GM21360 (cell line): ENCODE data around the gene GPR17.

Experiments used
- ATAC-seq: cut with Tn5 transposase; IDR thresholded peaks from one replicate; pipeline ENCODE4 v1.9.1; 2021; ENCODE audit warnings: mild to moderate bottlenecking, moderate library complexity; ENCODE audit not compliant: unreplicated experiment

The GPR17 gene

GRCh38 chr2:127645395-127646291 is at the start of gene GPR17:
Gene GPR17 (plus strand): TSS chr2:127646153. CDS start chr2:127650736, 4,583 bp downstream.
- ATAC-seq, result no peak

- no peak for ATAC-seq
Observed at GRCh38 chr2:127596311-127597045, 49.5 kb upstream of the GPR17 start.

- ATAC-seq, result no peak
Observed at GRCh38 chr2:127597046-127597983, 48.6 kb upstream of the GPR17 start.

GRCh38 chr2:127597984-127598380 is 48.0 kb upstream of the GPR17 start:
- no peak for ATAC-seq

- no peak for ATAC-seq
Observed at GRCh38 chr2:127598711-127599110, 47.2 kb upstream of the GPR17 start.

- ATAC-seq, result no peak
Observed at GRCh38 chr2:127599211-127599610, 46.7 kb upstream of the GPR17 start.

- no peak for ATAC-seq
Observed at GRCh38 chr2:127604986-127605385, 41.0 kb upstream of the GPR17 start.

- no peak for ATAC-seq
Observed at GRCh38 chr2:127605691-127606263, 40.2 kb upstream of the GPR17 start.

GRCh38 chr2:127606625-127607398 is 39.1 kb upstream of the GPR17 start:
- ATAC-seq, result no peak

GRCh38 chr2:127607399-127607908 is 38.5 kb upstream of the GPR17 start:
- no peak for ATAC-seq

- no peak for ATAC-seq
Observed at GRCh38 chr2:127608061-127609030, 37.6 kb upstream of the GPR17 start.

- ATAC-seq, result no peak
Observed at GRCh38 chr2:127609031-127609751, 36.8 kb upstream of the GPR17 start.

GRCh38 chr2:127609818-127610217 is 36.1 kb upstream of the GPR17 start:
- ATAC-seq, result no peak

- ATAC-seq, result no peak
Observed at GRCh38 chr2:127610561-127610960, 35.4 kb upstream of the GPR17 start.

- ATAC-seq, result no peak
Observed at GRCh38 chr2:127611076-127611925, 34.7 kb upstream of the GPR17 start.

- no peak for ATAC-seq
Observed at GRCh38 chr2:127612111-127612822, 33.7 kb upstream of the GPR17 start.
